ENCODE results near the gene TFPI2.

Gene TFPI2

GRCh38 chr7:93890041-93890463 lies 501 bp downstream of the TFPI2 start:
- peak in 1 of 2 donors; percentile 11 for DNase-seq (ENCODE audit: low spot score in 2 of 2)
- peak overlapping the region; percentile 97 for H3K4me3 Mint-ChIP-seq
- H3K36me3 Mint-ChIP-seq: no peaks in the 10 kb centered on the region
- peaks cover 11% of the 10 kb centered on the region for H3K27me3 Mint-ChIP-seq
- peak overlapping the region; percentile 64 for H3K27ac Mint-ChIP-seq
- ATAC-seq (ENCODE audit: low read depth): peak; percentile 59
- H3K4me1 Mint-ChIP-seq: peaks cover 13% of the 10 kb centered on the region
- H3K9me3 Mint-ChIP-seq: no peaks in the 10 kb centered on the region

DNA sequence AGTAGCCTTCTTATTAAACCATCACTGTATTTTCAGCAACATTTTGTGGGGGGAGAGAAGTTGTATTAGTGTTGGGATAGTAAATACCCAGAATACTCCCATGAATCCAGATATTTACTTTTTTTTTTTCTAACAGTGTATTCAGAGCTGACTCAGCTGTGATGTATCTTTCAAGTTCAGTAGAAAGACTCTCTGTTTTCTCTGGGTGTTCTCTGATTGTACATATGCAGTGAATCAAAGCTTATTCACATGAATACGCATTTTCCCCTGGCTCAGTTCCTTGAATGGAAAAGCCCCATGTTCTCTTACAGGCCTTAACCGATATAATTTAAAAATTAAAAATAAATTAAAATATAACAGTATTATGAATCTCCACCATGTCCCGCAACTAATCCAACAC lies 1.3 kb downstream of the TFPI2 start:
- peak overlapping the region; percentile 97 for H3K4me3 Mint-ChIP-seq

DNA sequence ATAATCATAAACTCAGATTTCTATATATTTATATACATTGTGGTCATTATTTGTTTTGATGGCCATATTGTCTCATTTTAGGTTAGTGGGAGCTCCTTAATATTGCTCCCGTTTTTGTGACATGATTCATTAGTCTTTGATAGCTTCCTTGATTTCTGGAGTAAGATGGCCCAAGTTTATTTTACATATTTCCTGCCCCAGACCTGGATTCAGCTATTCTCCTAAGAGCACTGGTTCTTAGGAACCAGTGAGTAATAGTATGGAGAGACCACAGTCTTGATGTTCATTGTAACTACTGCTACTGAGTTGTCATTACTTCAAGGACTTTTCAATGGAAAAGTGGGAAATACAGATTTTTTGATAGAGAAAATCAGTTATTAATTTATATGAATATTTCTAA lies 6.0 kb downstream of the TFPI2 start:
- Mint-ChIP-seq H3K36me3 (no peaks in the 10 kb centered on the region), H3K27ac (no peak overlapping the region), H3K4me1 (no peaks in the 10 kb centered on the region), H3K9me3 (peaks cover 3% of the 10 kb centered on the region), H3K4me3 (no peak overlapping the region), H3K27me3 (peaks cover 3% of the 10 kb centered on the region)
- no peak for ATAC-seq (ENCODE audit: low read depth)
- DNase-seq (ENCODE audit: low spot score in 2 of 2): no peak

More for the DNA sequence above, 1.3 kb downstream of the TFPI2 start:
- H3K27me3 Mint-ChIP-seq: peaks cover 11% of the 10 kb centered on the region
- no peaks in the 10 kb centered on the region for H3K9me3 Mint-ChIP-seq
- peaks cover 13% of the 10 kb centered on the region for H3K4me1 Mint-ChIP-seq
- no peak overlapping the region for H3K27ac Mint-ChIP-seq
- no peak for DNase-seq (ENCODE audit: low spot score in 2 of 2)
- ATAC-seq (ENCODE audit: low read depth): no peak
- H3K36me3 Mint-ChIP-seq: no peaks in the 10 kb centered on the region

GRCh38 chr7:93883917-93884345 lies 6.6 kb downstream of the TFPI2 start:
- DNase-seq (ENCODE audit: low spot score in 2 of 2) (no peak), ATAC-seq (ENCODE audit: low read depth) (no peak)
- H3K36me3 Mint-ChIP-seq: peaks cover 2% of the 10 kb centered on the region
- no peak overlapping the region for H3K27ac Mint-ChIP-seq
- no peaks in the 10 kb centered on the region for H3K4me1 Mint-ChIP-seq
- peaks cover 5% of the 10 kb centered on the region for H3K9me3 Mint-ChIP-seq
- H3K27me3 Mint-ChIP-seq: peaks cover 5% of the 10 kb centered on the region
- H3K4me3 Mint-ChIP-seq: no peak overlapping the region

GRCh38 chr7:93883078-93883916 lies 7.3 kb downstream of the TFPI2 start:
- Mint-ChIP-seq H3K9me3 (peaks cover 5% of the 10 kb centered on the region), H3K4me1 (no peaks in the 10 kb centered on the region), H3K4me3 (no peak overlapping the region), H3K36me3 (peaks cover 2% of the 10 kb centered on the region), H3K27ac (no peak overlapping the region), H3K27me3 (peaks cover 2% of the 10 kb centered on the region)
- no peak for DNase-seq (ENCODE audit: low spot score in 2 of 2)
- ATAC-seq (ENCODE audit: low read depth): no peak

- Mint-ChIP-seq H3K4me1 (peaks cover 2% of the 10 kb centered on the region), H3K4me3 (no peak overlapping the region), H3K9me3 (peaks cover 5% of the 10 kb centered on the region), H3K27ac (no peak overlapping the region), H3K27me3 (peaks cover 1% of the 10 kb centered on the region), H3K36me3 (peaks cover 2% of the 10 kb centered on the region)
- DNase-seq (ENCODE audit: low spot score in 2 of 2) (no peak), ATAC-seq (ENCODE audit: low read depth) (no peak)
These were observed 8.1 kb downstream of the TFPI2 start for GRCh38 chr7:93882468-93882867.

DNA sequence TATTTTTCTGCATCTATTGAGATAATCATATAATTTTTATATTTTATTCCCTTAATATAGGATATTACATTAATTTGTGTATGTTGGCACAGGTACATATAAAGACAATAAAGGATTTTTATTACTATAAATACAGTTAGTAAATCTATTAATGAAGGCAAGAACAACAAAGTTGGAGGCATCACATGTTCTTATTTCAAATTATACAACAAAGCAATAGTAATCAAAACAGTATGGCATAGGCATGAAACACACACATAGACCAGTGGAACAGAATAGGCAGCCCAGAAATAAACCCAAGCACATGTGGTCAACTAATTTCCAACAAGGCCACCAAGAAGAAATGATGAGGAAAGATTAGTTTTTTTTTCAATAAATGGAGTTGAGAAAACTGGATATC lies 11.2 kb downstream of the TFPI2 start:
- Mint-ChIP-seq H3K27ac (no peak overlapping the region), H3K9me3 (peaks cover 5% of the 10 kb centered on the region), H3K36me3 (peaks cover 2% of the 10 kb centered on the region), H3K4me3 (no peak overlapping the region), H3K4me1 (peaks cover 3% of the 10 kb centered on the region), H3K27me3 (peaks cover 1% of the 10 kb centered on the region)
- ATAC-seq (ENCODE audit: low read depth): no peak
- no peak for DNase-seq (ENCODE audit: low spot score in 2 of 2)

GRCh38 chr7:93877742-93878141 lies 12.8 kb downstream of the TFPI2 start:
- Mint-ChIP-seq H3K4me3 (no peak overlapping the region), H3K4me1 (peaks cover 3% of the 10 kb centered on the region), H3K27me3 (peaks cover 1% of the 10 kb centered on the region), H3K9me3 (peaks cover 8% of the 10 kb centered on the region), H3K36me3 (peaks cover 4% of the 10 kb centered on the region), H3K27ac (no peak overlapping the region)
- no peak for ATAC-seq (ENCODE audit: low read depth)
- no peak for DNase-seq (ENCODE audit: low spot score in 2 of 2)

GRCh38 chr7:93873998-93874574 lies 16.5 kb downstream of the TFPI2 start:
- no peak for DNase-seq (ENCODE audit: low spot score in 2 of 2)
- no peak overlapping the region for H3K27ac Mint-ChIP-seq
- peaks cover 2% of the 10 kb centered on the region for H3K36me3 Mint-ChIP-seq
- H3K4me1 Mint-ChIP-seq: peaks cover 3% of the 10 kb centered on the region
- H3K4me3 Mint-ChIP-seq: no peak overlapping the region
- no peaks in the 10 kb centered on the region for H3K27me3 Mint-ChIP-seq
- H3K9me3 Mint-ChIP-seq: peaks cover 3% of the 10 kb centered on the region
- no peak for ATAC-seq (ENCODE audit: low read depth)

DNA sequence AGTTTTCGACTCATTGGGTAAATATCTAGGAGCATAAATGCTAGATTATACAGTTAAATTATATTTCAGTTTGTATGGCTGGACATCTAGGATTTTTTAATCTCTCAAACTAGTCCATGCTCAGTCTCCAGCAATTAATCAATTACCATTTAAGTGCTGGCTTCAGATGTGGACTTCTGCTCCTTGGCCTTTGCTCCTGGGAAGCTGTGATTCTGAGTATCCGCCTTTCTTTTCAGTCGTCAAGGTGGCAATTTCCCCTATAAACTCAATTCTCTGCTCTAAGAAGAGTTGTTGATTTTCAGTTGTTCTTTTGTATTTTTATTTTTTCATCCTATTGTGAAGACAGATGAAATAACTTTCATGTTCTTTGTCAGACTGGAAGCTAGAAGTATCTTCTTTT lies 23.7 kb downstream of the TFPI2 start:
- Mint-ChIP-seq H3K27ac (no peak overlapping the region), H3K36me3 (no peaks in the 10 kb centered on the region), H3K4me3 (no peak overlapping the region), H3K27me3 (peaks cover 3% of the 10 kb centered on the region), H3K9me3 (no peaks in the 10 kb centered on the region), H3K4me1 (no peaks in the 10 kb centered on the region)
- DNase-seq (ENCODE audit: low spot score in 2 of 2) (no peak), ATAC-seq (ENCODE audit: low read depth) (no peak)

GRCh38 chr7:93862651-93863050 lies 27.9 kb downstream of the TFPI2 start:
- no peaks in the 10 kb centered on the region for H3K4me1 Mint-ChIP-seq
- H3K4me3 Mint-ChIP-seq: no peak overlapping the region
- no peaks in the 10 kb centered on the region for H3K36me3 Mint-ChIP-seq
- H3K27me3 Mint-ChIP-seq: peaks cover 3% of the 10 kb centered on the region
- no peak overlapping the region for H3K27ac Mint-ChIP-seq
- H3K9me3 Mint-ChIP-seq: no peaks in the 10 kb centered on the region
- no peak for ATAC-seq (ENCODE audit: low read depth)
- no peak for DNase-seq (ENCODE audit: low spot score in 2 of 2)

DNA sequence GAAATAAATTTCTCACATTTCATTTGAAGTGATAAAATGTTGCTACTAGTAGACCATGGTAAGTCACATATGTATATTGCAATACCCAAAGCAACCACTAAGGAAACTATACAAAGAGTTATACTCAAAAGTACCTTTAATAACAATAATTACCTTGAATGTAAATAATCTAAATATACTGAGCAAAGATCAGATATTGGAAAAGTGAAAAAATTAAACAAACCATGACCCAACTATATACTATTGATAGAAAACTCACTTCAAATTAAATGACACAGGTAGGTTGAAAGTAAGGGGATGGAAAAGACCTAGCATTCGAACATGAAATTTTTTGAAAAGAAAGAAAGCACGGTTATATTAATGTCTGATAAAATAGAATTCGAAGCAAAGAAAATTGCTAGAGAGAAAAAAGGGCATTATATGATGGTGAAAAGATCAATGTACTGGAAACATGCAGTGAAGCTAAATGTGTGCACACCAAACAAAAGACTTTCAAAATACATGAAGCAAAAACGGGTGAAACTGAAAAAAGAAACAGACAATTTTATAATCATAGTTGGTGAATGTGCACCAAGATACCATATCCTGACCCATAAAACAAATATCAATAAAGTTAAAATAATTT lies 29.1 kb downstream of the TFPI2 start:
- Mint-ChIP-seq H3K4me1 (no peaks in the 10 kb centered on the region), H3K36me3 (no peaks in the 10 kb centered on the region), H3K4me3 (no peak overlapping the region), H3K27me3 (peaks cover 6% of the 10 kb centered on the region), H3K27ac (no peak overlapping the region), H3K9me3 (no peaks in the 10 kb centered on the region)
- ATAC-seq (ENCODE audit: low read depth) (no peak), DNase-seq (ENCODE audit: low spot score in 2 of 2) (no peak)

- DNase-seq (ENCODE audit: low spot score in 2 of 2) (no peak), ATAC-seq (ENCODE audit: low read depth) (no peak)
- no peak overlapping the region for H3K4me3 Mint-ChIP-seq
- peaks cover 6% of the 10 kb centered on the region for H3K27me3 Mint-ChIP-seq
- no peak overlapping the region for H3K27ac Mint-ChIP-seq
- no peaks in the 10 kb centered on the region for H3K4me1 Mint-ChIP-seq
- H3K36me3 Mint-ChIP-seq: no peaks in the 10 kb centered on the region
- no peaks in the 10 kb centered on the region for H3K9me3 Mint-ChIP-seq
These were observed 30.3 kb downstream of the TFPI2 start for GRCh38 chr7:93860261-93860660.

GRCh38 chr7:93858857-93859256 lies 31.7 kb downstream of the TFPI2 start:
- peaks cover 6% of the 10 kb centered on the region for H3K27me3 Mint-ChIP-seq
- H3K4me1 Mint-ChIP-seq: no peaks in the 10 kb centered on the region
- no peak overlapping the region for H3K4me3 Mint-ChIP-seq
- no peak for DNase-seq (ENCODE audit: low spot score in 2 of 2)
- H3K36me3 Mint-ChIP-seq: no peaks in the 10 kb centered on the region
- no peak overlapping the region for H3K27ac Mint-ChIP-seq
- H3K9me3 Mint-ChIP-seq: no peaks in the 10 kb centered on the region
- ATAC-seq (ENCODE audit: low read depth): no peak

All from memory B cell (primary cell).